HFFc6 (cell line): Measurements from ENCODE around the gene FAM120AOS. TPM values are rescaled to one million over a fixed set of nuclear protein-coding genes. Genes with fewer than 3 reads are reported as not detected.

Experiments
- DNase-seq: peaks from one replicate; pipeline ENCODE4 v3.0.0-alpha.2; 2018
- H3K27ac Mint-ChIP-seq: 2 replicates; pipeline ENCODE4 v1.8.0; 2020; ENCODE audit warnings: mild to moderate bottlenecking, mixed read lengths
- H3K27me3 Mint-ChIP-seq: 2 replicates; pipeline ENCODE4 v1.8.0; 2021; ENCODE audit warnings: mild to moderate bottlenecking, moderate library complexity, mixed read lengths; ENCODE audit not compliant: insufficient read depth
- H3K36me3 Mint-ChIP-seq: 2 replicates; pipeline ENCODE4 v1.8.0; 2021; ENCODE audit warnings: low read depth, mixed read lengths
- H3K4me1 Mint-ChIP-seq: 2 replicates; pipeline ENCODE4 v1.8.0; 2020; ENCODE audit warnings: low read depth, mixed read lengths
- H3K4me3 Mint-ChIP-seq: 2 replicates; pipeline ENCODE4 v1.8.0; 2020; ENCODE audit warnings: mild to moderate bottlenecking, moderate library complexity, mixed read lengths
- H3K9me3 Mint-ChIP-seq: 2 replicates; pipeline ENCODE4 v1.8.0; 2020; ENCODE audit warnings: mild to moderate bottlenecking, mixed read lengths
- total RNA-seq, 6 experiments: library from RNA; stranded (reverse); fragmentation: NEBNext Ultra II Directional; extraction: Animal tissue kit (Norgen Biotek cat#: 25700); gene quantifications; 2 replicates in 1 of 6; 3 replicates in 5 of 6; pipeline ENCODE4 v1.2.3, GENCODE V29; 2021
- TF ChIP-seq, protein P1 (sequence below): fragments of 200-600 bp; sonication (generic); IDR thresholded peaks from 2 replicates; pipeline ENCODE4 v1.5.0; 2021; ENCODE audit warnings: antibody characterized with exemption, mild to moderate bottlenecking

Gene FAM120AOS
- total RNA-seq, 6 experiments from 2014 or later, result 35.3 to 38.9 (median 36.6) TPM

DNA sequence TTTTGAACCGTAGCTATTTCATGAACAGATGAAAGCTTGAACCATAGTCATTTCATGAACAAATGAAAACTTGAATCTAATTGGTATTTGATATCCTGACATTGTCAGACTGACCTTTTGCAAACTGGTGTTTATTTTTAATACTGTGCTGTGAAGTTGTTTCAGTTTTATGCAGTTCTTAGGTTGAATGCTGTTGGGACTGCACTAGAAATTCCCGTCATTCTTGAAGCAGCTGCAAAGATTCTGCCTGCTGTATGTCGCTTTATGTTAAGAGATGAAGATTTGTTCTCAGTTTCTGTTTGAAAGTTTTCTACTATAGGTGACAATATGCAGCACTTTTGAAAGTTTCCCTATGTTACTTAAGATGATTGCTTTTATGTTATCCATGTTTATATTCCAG lies 22.5 kb upstream of the FAM120AOS start:
- DNase-seq, result no peak
- Mint-ChIP-seq H3K36me3 (peaks cover 8% of the 10 kb centered on the region), H3K4me3 (no peak overlapping the region), H3K27me3 (peaks cover 1% of the 10 kb centered on the region; the same call in 1 of the 2 replicates), H3K9me3 (no peaks in the 10 kb centered on the region), H3K27ac (no peak overlapping the region), H3K4me1 (peaks cover 46% of the 10 kb centered on the region)
- TF ChIP-seq, protein P1, sequence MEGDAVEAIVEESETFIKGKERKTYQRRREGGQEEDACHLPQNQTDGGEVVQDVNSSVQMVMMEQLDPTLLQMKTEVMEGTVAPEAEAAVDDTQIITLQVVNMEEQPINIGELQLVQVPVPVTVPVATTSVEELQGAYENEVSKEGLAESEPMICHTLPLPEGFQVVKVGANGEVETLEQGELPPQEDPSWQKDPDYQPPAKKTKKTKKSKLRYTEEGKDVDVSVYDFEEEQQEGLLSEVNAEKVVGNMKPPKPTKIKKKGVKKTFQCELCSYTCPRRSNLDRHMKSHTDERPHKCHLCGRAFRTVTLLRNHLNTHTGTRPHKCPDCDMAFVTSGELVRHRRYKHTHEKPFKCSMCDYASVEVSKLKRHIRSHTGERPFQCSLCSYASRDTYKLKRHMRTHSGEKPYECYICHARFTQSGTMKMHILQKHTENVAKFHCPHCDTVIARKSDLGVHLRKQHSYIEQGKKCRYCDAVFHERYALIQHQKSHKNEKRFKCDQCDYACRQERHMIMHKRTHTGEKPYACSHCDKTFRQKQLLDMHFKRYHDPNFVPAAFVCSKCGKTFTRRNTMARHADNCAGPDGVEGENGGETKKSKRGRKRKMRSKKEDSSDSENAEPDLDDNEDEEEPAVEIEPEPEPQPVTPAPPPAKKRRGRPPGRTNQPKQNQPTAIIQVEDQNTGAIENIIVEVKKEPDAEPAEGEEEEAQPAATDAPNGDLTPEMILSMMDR, result no peak

DNA sequence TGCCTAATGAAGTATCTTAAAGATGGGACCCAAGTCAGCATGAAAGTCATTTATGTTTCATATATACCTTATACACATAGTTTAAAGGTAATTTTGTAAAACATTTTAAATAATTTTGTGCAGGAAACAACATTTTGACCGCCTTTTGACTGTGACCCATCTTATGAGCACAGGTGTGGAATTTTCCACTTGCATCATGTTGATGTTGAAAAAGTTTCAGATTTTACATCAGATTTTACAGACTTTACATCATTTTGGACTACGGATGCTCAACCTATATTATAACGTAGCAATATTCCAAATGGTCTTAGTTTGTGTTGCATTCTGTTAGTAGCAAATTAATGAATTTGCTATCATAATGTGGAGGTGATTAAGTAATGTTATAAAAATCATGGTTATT lies 21.7 kb upstream of the FAM120AOS start:
- TF ChIP-seq, protein P1, result no peak
- DNase-seq, result no peak
- H3K4me3 Mint-ChIP-seq, result no peak overlapping the region
- no peaks in the 10 kb centered on the region for H3K27me3 Mint-ChIP-seq
- H3K27ac Mint-ChIP-seq, result no peak overlapping the region
- peaks cover 15% of the 10 kb centered on the region for H3K36me3 Mint-ChIP-seq
- H3K9me3 Mint-ChIP-seq, result no peaks in the 10 kb centered on the region
- H3K4me1 Mint-ChIP-seq, result peaks cover 50% of the 10 kb centered on the region

DNA sequence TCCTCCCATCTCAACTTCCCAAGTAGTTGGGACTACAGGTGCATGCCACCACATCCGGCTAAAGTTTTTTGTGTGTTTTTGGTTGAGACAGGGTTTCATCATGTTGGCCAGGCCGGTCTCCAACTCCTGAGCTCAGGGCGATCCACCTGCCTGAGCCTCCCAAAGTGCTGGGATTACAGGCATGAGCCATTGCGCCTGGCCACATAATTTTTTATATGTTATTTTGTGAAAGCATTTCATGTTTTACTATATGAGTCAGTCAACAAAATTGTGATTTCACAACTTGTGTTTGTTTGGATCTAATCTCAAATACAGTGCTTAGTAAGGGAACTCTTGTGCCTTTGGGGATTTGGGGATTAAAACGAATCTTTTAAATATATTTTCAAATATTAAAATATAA lies 20.0 kb upstream of the FAM120AOS start:
- Mint-ChIP-seq H3K36me3 (peaks cover 15% of the 10 kb centered on the region), H3K9me3 (no peaks in the 10 kb centered on the region), H3K27me3 (no peaks in the 10 kb centered on the region), H3K4me1 (peaks cover 54% of the 10 kb centered on the region), H3K27ac (no peak overlapping the region), H3K4me3 (no peak overlapping the region)
- TF ChIP-seq, protein P1, result no peak
- DNase-seq, result peak; percentile 46

DNA sequence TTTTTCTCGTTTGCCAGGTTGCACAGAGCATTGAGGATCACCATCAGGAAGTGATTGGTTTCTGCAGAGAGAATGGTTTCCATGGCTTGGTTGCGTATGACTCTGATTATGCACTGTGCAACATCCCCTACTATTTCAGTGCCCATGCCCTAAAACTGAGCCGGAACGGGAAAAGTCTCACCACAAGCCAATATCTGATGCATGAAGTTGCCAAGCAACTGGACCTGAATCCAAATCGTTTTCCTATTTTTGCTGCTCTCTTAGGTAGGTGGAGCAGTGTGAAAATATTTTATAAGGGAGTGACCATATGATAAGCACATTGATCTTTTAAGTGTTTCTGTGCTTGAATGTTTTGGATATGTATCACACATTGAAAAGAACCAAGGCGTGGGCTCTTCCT lies 17.7 kb upstream of the FAM120AOS start:
- no peaks in the 10 kb centered on the region for H3K9me3 Mint-ChIP-seq
- H3K27me3 Mint-ChIP-seq, result no peaks in the 10 kb centered on the region
- TF ChIP-seq, protein P1, result no peak
- no peak for DNase-seq
- H3K4me3 Mint-ChIP-seq, result no peak overlapping the region
- H3K36me3 Mint-ChIP-seq, result peaks cover 15% of the 10 kb centered on the region
- peaks cover 67% of the 10 kb centered on the region for H3K4me1 Mint-ChIP-seq
- H3K27ac Mint-ChIP-seq, result no peak overlapping the region

DNA sequence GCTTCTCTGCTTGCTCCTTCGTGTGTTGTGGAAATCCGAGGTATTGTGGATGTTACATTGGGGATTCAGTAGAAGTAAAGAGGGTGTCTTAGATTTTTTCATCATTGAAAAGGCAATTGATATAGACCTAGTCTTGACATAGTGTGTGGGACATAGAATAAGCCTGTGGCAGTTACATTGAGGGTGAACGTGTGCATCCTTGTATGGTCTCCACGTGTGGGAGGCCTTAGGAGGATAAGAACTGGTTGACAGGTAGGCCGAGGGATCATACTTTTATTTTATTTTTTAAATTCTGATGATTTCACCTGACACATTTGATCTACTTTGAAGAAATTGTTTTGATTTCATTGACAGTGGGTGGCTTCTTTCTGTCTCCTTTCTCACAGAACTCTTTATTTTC lies 17.0 kb upstream of the FAM120AOS start:
- Mint-ChIP-seq H3K4me3 (no peak overlapping the region), H3K36me3 (peaks cover 15% of the 10 kb centered on the region), H3K27ac (peak overlapping the region; percentile 29; the same call in 1 of the 2 replicates), H3K27me3 (no peaks in the 10 kb centered on the region), H3K4me1 (peaks cover 65% of the 10 kb centered on the region), H3K9me3 (no peaks in the 10 kb centered on the region)
- DNase-seq, result no peak
- TF ChIP-seq, protein P1, result no peak
